Panc1 (cell line): ENCODE results near the gene PSMA6. TPM values are rescaled to one million over a fixed set of nuclear protein-coding genes. Genes with fewer than 3 reads are reported as not detected.

Source experiments
- ATAC-seq: fragments of 200-7000 bp; cut with Tn5 transposase; 2 replicates; pipeline ENCODE4 v1.9.1; 2020; ENCODE audit warnings: mild to moderate bottlenecking, moderate library complexity
- BruUV-seq: library from RNA; stranded (reverse); fragments of 400-500 nt; replicated peaks from 2 replicates; lab custom pipeline; 2021; lab: Mats Ljungman, UMichigan
- CTCF ChIA-PET: fragments of 300-600 bp; sonication (Branson Sonifier 250); formaldehyde crosslinking; loops from one replicate; lab custom pipeline; 2022; ENCODE audit warnings: antibody characterized with exemption; lab: Charles Lee
- POLR2A ChIA-PET: fragments of 300-600 bp; sonication (Branson Sonifier 250); formaldehyde crosslinking; loops from one replicate; lab custom pipeline; 2022; ENCODE audit warnings: antibody characterized with exemption; lab: Charles Lee
- DNase-seq: peaks from one replicate; pipeline ENCODE4 v3.0.0-alpha.2; 2010; ENCODE audit warnings: low read depth, low spot score
- H3K27ac ChIP-seq: 2 replicates; pipeline ENCODE4 v1.5.1; 2011; ENCODE audit warnings: mild to moderate bottlenecking, low read length, inconsistent platforms
- H3K27me3 ChIP-seq: fragments of 200-500 bp; sonication (Bioruptor generic); 2 replicates; pipeline ENCODE4 v1.6.0; 2014; ENCODE audit warnings: low read length, inconsistent platforms; ENCODE audit not compliant: control insufficient read depth, insufficient read depth
- H3K36me3 ChIP-seq: fragments of 200-500 bp; sonication (Bioruptor generic); 2 replicates; pipeline ENCODE4 v1.5.1; 2014; ENCODE audit warnings: inconsistent platforms, mild to moderate bottlenecking, low read length, moderate library complexity; ENCODE audit not compliant: control insufficient read depth, insufficient read depth
- H3K4me1 ChIP-seq: 2 replicates; pipeline ENCODE4 v1.5.1; 2011; ENCODE audit warnings: inconsistent platforms, mild to moderate bottlenecking, low read length, moderate library complexity; ENCODE audit not compliant: control insufficient read depth, insufficient read depth
- H3K4me3 ChIP-seq, 2 experiments: 2 replicates each; pipeline ENCODE4 v1.5.1; 2011 to 2012; ENCODE audit warnings: low read depth in 2 of 2, low read length in 2 of 2, mild to moderate bottlenecking in 2 of 2, inconsistent platforms in 1 of 2, moderate library complexity in 1 of 2
- H3K9me3 ChIP-seq: fragments of 200-500 bp; sonication (Bioruptor generic); 2 replicates; pipeline ENCODE4 v1.5.1; 2014; ENCODE audit warnings: low read depth, mild to moderate bottlenecking, inconsistent platforms, low read length, moderate library complexity; ENCODE audit not compliant: control insufficient read depth, insufficient read depth
- CTCF ChIP-seq: fragments of 450-650 bp; IDR thresholded peaks from 2 replicates; pipeline ENCODE4 v1.5.1; 2017; ENCODE audit warnings: mild to moderate bottlenecking
- POLR2AphosphoS5 ChIP-seq: IDR thresholded peaks from 2 replicates; pipeline ENCODE4 v1.6.1; 2012; ENCODE audit warnings: mild to moderate bottlenecking, low read depth, low read length, moderate library complexity
- TCF7L2 ChIP-seq: IDR thresholded peaks from 2 replicates; pipeline ENCODE4 v1.6.1; 2011; ENCODE audit warnings: mild to moderate bottlenecking, low read depth, low read length, inconsistent platforms
- in situ Hi-C: cut with HindIII; loops from 2 replicates; pipeline ENCODE4 v1.10.0; 2016; ENCODE audit warnings: low sequenced_read_pairs, low pct_unique_long_range_greater_than_20kb
- intact Hi-C: fragments of 100-400 bp; cut with micrococcal nuclease; formaldehyde crosslinking; loops from one replicate; pipeline ENCODE4 v1.10.0; 2022; ENCODE audit not compliant: unreplicated experiment
- total RNA-seq: library from RNA; stranded (reverse); gene quantifications from one replicate; pipeline ENCODE4 v1.2.1, GENCODE V29; 2021; ENCODE audit not compliant: unreplicated experiment
- TF ChIP-seq, protein P1 (sequence below), 2 experiments: IDR thresholded peaks; 2 replicates each; pipeline ENCODE4 v1.6.1; 2011 to 2012; ENCODE audit warnings: low read depth in 2 of 2, control low read depth in 1 of 2, low read length in 1 of 2, mild to moderate bottlenecking in 1 of 2, moderate library complexity in 1 of 2; ENCODE audit not compliant: insufficient read depth in 1 of 2

PSMA6 gene
- total RNA-seq, 1 experiment from 2014 or later = 197 TPM

DNA sequence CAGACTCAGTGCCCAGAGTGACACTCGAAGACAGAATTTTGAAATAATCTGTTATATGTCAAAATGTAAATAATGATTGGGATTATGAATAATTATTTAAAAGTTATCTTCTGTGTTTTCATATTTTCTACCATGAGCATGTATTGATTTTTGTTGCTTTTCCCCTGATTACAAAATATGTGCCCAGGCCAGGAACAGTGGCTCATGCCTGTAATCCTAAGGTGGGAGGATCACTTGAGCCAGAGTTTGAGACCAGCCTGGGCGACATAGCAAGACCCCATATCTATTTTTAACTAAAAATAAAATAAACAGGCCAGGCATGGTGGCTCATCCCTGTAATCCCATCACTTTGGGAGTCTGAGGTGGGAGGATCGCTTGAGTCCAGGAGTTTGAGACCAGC is 13.5 kb downstream of the PSMA6 start:
- Histone ChIP-seq H3K4me3 (no peak overlapping the region), H3K27ac (no peak overlapping the region), H3K36me3 (peaks cover 10% of the 10 kb centered on the region), H3K27me3 (no peaks in the 10 kb centered on the region), H3K9me3 (no peaks in the 10 kb centered on the region), H3K4me1 (no peaks in the 10 kb centered on the region; the same call in 1 of the 2 replicates)
- DNase-seq (no peak), ATAC-seq (no peak)
- intact Hi-C loops (no loop called here), in situ Hi-C loops (no loop called here)
- no peak for TF ChIP-seq CTCF
- TF ChIP-seq, protein P1, sequence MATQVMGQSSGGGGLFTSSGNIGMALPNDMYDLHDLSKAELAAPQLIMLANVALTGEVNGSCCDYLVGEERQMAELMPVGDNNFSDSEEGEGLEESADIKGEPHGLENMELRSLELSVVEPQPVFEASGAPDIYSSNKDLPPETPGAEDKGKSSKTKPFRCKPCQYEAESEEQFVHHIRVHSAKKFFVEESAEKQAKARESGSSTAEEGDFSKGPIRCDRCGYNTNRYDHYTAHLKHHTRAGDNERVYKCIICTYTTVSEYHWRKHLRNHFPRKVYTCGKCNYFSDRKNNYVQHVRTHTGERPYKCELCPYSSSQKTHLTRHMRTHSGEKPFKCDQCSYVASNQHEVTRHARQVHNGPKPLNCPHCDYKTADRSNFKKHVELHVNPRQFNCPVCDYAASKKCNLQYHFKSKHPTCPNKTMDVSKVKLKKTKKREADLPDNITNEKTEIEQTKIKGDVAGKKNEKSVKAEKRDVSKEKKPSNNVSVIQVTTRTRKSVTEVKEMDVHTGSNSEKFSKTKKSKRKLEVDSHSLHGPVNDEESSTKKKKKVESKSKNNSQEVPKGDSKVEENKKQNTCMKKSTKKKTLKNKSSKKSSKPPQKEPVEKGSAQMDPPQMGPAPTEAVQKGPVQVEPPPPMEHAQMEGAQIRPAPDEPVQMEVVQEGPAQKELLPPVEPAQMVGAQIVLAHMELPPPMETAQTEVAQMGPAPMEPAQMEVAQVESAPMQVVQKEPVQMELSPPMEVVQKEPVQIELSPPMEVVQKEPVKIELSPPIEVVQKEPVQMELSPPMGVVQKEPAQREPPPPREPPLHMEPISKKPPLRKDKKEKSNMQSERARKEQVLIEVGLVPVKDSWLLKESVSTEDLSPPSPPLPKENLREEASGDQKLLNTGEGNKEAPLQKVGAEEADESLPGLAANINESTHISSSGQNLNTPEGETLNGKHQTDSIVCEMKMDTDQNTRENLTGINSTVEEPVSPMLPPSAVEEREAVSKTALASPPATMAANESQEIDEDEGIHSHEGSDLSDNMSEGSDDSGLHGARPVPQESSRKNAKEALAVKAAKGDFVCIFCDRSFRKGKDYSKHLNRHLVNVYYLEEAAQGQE (IDR thresholded peaks at IDR 0.05; ENCODE audit: insufficient read depth in 1 of 2, low read depth in 2 of 2, low read length in 1 of 2) = no peak
- TF ChIP-seq POLR2AphosphoS5 = no peak
- POLR2A ChIA-PET = interaction anchor here (0.6 kb wide), 1 partner anchor 86 kb away, joined by 5 read pairs; no protein-coding TSS in a partner anchor
- CTCF ChIA-PET = no interaction called here
- no TSS peak for BruUV-seq

DNA sequence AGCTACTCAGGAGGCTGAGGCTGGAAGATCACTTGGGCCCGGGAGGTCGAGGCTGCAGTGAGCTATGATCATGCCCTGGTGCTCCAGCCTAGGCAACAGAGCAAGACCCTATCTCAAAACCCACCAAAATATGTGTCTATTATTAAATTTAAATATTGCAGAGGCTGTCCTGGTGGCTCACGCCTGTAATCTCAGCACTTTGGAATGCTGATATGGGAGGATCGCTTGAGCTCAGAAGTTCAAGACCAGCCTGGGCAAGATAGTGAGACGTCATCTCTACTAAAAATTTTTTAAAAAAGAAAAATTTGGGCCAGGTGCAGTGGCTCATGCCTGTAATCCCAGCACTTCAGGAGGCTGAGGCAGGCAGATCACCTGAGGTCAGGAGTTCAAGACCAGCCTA is 13.9 kb downstream of the PSMA6 start:
- H3K27me3 ChIP-seq = no peaks in the 10 kb centered on the region
- no peak overlapping the region for H3K27ac ChIP-seq
- no peak for ATAC-seq
- CTCF ChIA-PET = no interaction called here
- intact Hi-C loops = no loop called here
- no peak overlapping the region for H3K4me3 ChIP-seq
- H3K9me3 ChIP-seq = no peaks in the 10 kb centered on the region
- no TSS peak for BruUV-seq
- in situ Hi-C loops = no loop called here
- H3K36me3 ChIP-seq = peaks cover 14% of the 10 kb centered on the region
- H3K4me1 ChIP-seq = no peaks in the 10 kb centered on the region
- DNase-seq = no peak
- TF ChIP-seq TCF7L2 = no peak
- TF ChIP-seq CTCF = no peak
- TF ChIP-seq, protein P1 (IDR thresholded peaks at IDR 0.05; ENCODE audit: insufficient read depth in 1 of 2, low read depth in 2 of 2, low read length in 1 of 2) = no peak
- TF ChIP-seq POLR2AphosphoS5 = no peak
- POLR2A ChIA-PET = interaction anchor here (0.6 kb wide), 1 partner anchor 311 kb away, joined by 5 read pairs; no protein-coding TSS in a partner anchor
